GM21528 (cell line): ENCODE results near the gene VAPB.

ENCODE experiments used
- ATAC-seq: cut with Tn5 transposase; IDR thresholded peaks from one replicate; pipeline ENCODE4 v1.9.1; 2021; ENCODE audit warnings: mild to moderate bottlenecking, moderate library complexity; ENCODE audit not compliant: unreplicated experiment, low FRiP score

The VAPB gene

GRCh38 chr20:58454460-58454859 lies 65.4 kb downstream of the VAPB start:
- no peak for ATAC-seq

GRCh38 chr20:58457083-58457695 lies 68.2 kb downstream of the VAPB start:
- ATAC-seq, result no peak

GRCh38 chr20:58458342-58459057 lies 69.5 kb downstream of the VAPB start:
- ATAC-seq, result peak; percentile 97

- peak; percentile 25 for ATAC-seq
These were observed 70.2 kb downstream of the VAPB start for GRCh38 chr20:58459058-58459750.

- ATAC-seq, result no peak
These were observed 72.1 kb downstream of the VAPB start for GRCh38 chr20:58461104-58461503.

- no peak for ATAC-seq
These were observed 72.9 kb downstream of the VAPB start for GRCh38 chr20:58461899-58462298.

- no peak for ATAC-seq
These were observed 74.2 kb downstream of the VAPB start for GRCh38 chr20:58463256-58463655.

GRCh38 chr20:58464838-58465237 lies 75.8 kb downstream of the VAPB start:
- no peak for ATAC-seq

- ATAC-seq, result no peak
These were observed 77.2 kb downstream of the VAPB start for GRCh38 chr20:58466095-58466708.

GRCh38 chr20:58466729-58467571 lies 77.9 kb downstream of the VAPB start:
- no peak for ATAC-seq

- no peak for ATAC-seq
These were observed 78.8 kb downstream of the VAPB start for GRCh38 chr20:58467572-58468527.

GRCh38 chr20:58469616-58470015 lies 80.6 kb downstream of the VAPB start:
- ATAC-seq, result no peak

- no peak for ATAC-seq
These were observed 81.5 kb downstream of the VAPB start for GRCh38 chr20:58470336-58471192.

- ATAC-seq, result no peak
These were observed 82.5 kb downstream of the VAPB start for GRCh38 chr20:58471193-58472164.

- no peak for ATAC-seq
These were observed 83.4 kb downstream of the VAPB start for GRCh38 chr20:58472273-58473018.
